ENCODE data around the gene LETM1.

- no peak for TF ChIP-seq CTCF (IDR thresholded peaks at IDR 0.05)
- no peak for TF ChIP-seq EZH2phosphoT487 (IDR thresholded peaks at IDR 0.05)
- TF ChIP-seq EZH2 (IDR thresholded peaks at IDR 0.05), result no peak
These were observed 24.6 kb downstream of the LETM1 start for GRCh38 chr4:1831331-1831730.

Measured in neural progenitor cell (in vitro differentiated cells).